ENCODE measurements around the gene CPT1B. TPM values are rescaled to one million over a fixed set of nuclear protein-coding genes. Genes with fewer than 3 reads are reported as not detected.

CPT1B gene
- total and polyA plus RNA-seq, 2 of the 8 experiments (the other 6 are each of a cell fraction or from before 2014, with no cell fraction given): 34.2 to 36.2 TPM

DNA sequence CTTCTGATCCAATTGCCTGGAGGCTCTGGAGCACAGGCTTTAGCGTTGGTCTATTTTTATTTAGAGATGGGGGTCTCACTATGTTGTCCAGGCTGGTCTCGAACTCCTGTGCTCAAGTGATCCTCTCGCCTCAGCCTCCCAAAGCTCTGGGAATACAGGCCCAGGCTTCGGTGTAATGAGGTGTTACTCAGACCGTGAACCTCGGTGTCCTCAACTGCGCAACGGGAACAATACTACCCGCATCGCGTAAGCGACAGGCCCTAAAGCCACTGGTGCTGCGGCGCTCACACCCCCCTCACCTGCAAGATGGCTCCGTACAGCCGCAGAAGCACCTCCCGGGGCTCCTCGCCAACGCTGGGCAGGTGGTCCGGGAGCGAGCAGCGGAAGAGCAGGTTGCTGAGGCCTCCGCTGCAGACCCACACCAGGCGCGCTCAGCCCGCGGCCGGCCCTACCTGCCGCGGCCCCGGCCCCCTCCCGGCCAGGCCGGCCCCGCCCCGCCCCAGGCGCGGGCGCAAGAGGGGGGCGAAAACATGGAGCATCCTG lies 3.8 kb upstream of the CPT1B start:
- H3K9me3 ChIP-seq (ENCODE audit: insufficient read depth in 2 of 2, low read depth in 1 of 2, low read length in 1 of 2): no peaks in the 10 kb centered on the region
- peak overlapping the region; percentile 98 for H4K8ac ChIP-seq (ENCODE audit: extremely low read depth, insufficient read depth, low read length)
- H3K4me3 ChIP-seq (ENCODE audit: extremely low read depth in 1 of 4, insufficient read depth in 2 of 4, low read depth in 3 of 4, low read length in 4 of 4): peak overlapping the region; percentile 65 to 78 (median 73)
- H2BK5ac ChIP-seq (ENCODE audit: low read depth, low read length): peak overlapping the region; percentile 94; the same call in 1 of the 2 replicates
- H2AK5ac ChIP-seq (ENCODE audit: low read depth, low read length): no peak overlapping the region
- H2BK120ac ChIP-seq (replicated peaks; ENCODE audit: low read depth, low read length): no peak overlapping the region
- no peak for FAIRE-seq
- ChIA-PET CTCF (ENCODE audit: partially characterized antibody) (interaction anchor here (1.1 to 1.6 kb wide), 2 partner anchors 36 to 45 kb away, joined by 3 to 5 read pairs; no protein-coding TSS in a partner anchor), POLR2A (ENCODE audit: partially characterized antibody) (interaction anchor here (0.6 to 2.6 kb wide), 8 partner anchors 10 to 67 kb away, joined by 3 to 15 read pairs (median 4); partner anchors contain the start of genes ARSA and SYCE3)
- peak overlapping the region; percentile 12 for H3K4ac ChIP-seq (replicated peaks; ENCODE audit: insufficient read length, low read depth, low read length)
- peak overlapping the region; percentile 54; the same call in 1 of the 2 replicates for H2AFZ ChIP-seq (ENCODE audit: low read length)
- no peak for DNase-seq (ENCODE audit: low read depth in 1 of 2, low spot score in 2 of 2)
- H2BK15ac ChIP-seq (ENCODE audit: low read length): peak overlapping the region; percentile 81; the same call in 1 of the 2 replicates
- H3K79me2 ChIP-seq (ENCODE audit: control insufficient read depth in 1 of 2, insufficient read depth in 2 of 2, low read length in 2 of 2): peaks cover 0 to 7% of the 10 kb centered on the region in 2 experiments; a peak in 1 of 4 replicates
- peak overlapping the region; percentile 67; the same call in 1 of the 2 replicates for H3K27ac ChIP-seq (ENCODE audit: low read depth, low read length)
- peaks cover 10% of the 10 kb centered on the region; the same call in 1 of the 2 replicates for H3K23me2 ChIP-seq (ENCODE audit: low read depth, low read length)
- no peak overlapping the region for H3K14ac ChIP-seq (ENCODE audit: insufficient read length)
- no peak overlapping the region for H2BK12ac ChIP-seq (ENCODE audit: low read depth, low read length)
- H3K27me3 ChIP-seq (replicated peaks in 1 of 4; ENCODE audit: control insufficient read depth in 3 of 4, extremely low read depth in 1 of 4, insufficient read depth in 3 of 4, low read length in 3 of 4): no peaks in the 10 kb centered on the region
- H3K18ac ChIP-seq (ENCODE audit: extremely low read depth, low read length): no peak overlapping the region; the same call in 1 of the 2 replicates
- peaks cover 0 to 10% (median 4%) of the 10 kb centered on the region in 4 experiments; a peak in 5 of 8 replicates for H3K36me3 ChIP-seq (ENCODE audit: control insufficient read depth in 2 of 4, insufficient read depth in 4 of 4, low read length in 3 of 4)
- H3K23ac ChIP-seq (ENCODE audit: insufficient read length): no peak overlapping the region
- peak overlapping the region; percentile 68 to 96 for H3K4me2 ChIP-seq (ENCODE audit: insufficient read depth in 1 of 2, low read depth in 2 of 2, low read length in 2 of 2)
- H2BK20ac ChIP-seq (ENCODE audit: low read length): no peak overlapping the region
- H3K9ac ChIP-seq (replicated peaks in 1 of 4; ENCODE audit: extremely low read depth in 1 of 4, low read depth in 3 of 4, low read length in 3 of 4): peak overlapping the region; percentile 74 to 85 (median 76)
- peaks cover 0 to 3% of the 10 kb centered on the region in 2 experiments for H4K20me1 ChIP-seq (replicated peaks in 1 of 2; ENCODE audit: control insufficient read depth in 1 of 2, insufficient read depth in 2 of 2, low read length in 2 of 2)
- peak overlapping the region; percentile 92 for H4K91ac ChIP-seq (replicated peaks; ENCODE audit: insufficient read length, low read length)
- peak overlapping the region; percentile 75 for H4K5ac ChIP-seq (ENCODE audit: insufficient read length, low read depth, low read length)
- WGBS, 2 experiments (ENCODE audit: extremely low coverage in 1 of 2, insufficient coverage in 1 of 2, insufficient read length in 1 of 2, insufficient replicate concordance in 2 of 2, low coverage in 1 of 2, low lambda C conversion rate in 2 of 2, missing lambda C conversion rate in 1 of 2): 14% methylated on average over 34 of the region's 39 CpGs; no CpG with 5 or more reads in 1 of the 2 experiments
- H3K56ac ChIP-seq (replicated peaks; ENCODE audit: insufficient read length, low read depth, low read length): peak overlapping the region; percentile 87
- H3K4me1 ChIP-seq (replicated peaks in 1 of 4; ENCODE audit: control insufficient read depth in 3 of 4, insufficient read depth in 4 of 4, low read length in 3 of 4): peaks cover 4 to 15% (median 7%) of the 10 kb centered on the region in 4 experiments
- peaks cover 7% of the 10 kb centered on the region; the same call in 1 of the 2 replicates for H3K79me1 ChIP-seq (ENCODE audit: low read depth, low read length)
- TF ChIP-seq ZNF274 (IDR thresholded peaks at IDR 0.05; ENCODE audit: borderline replicate concordance, extremely low read depth, low read length) (no peak), TAF1 (IDR thresholded peaks at IDR 0.05; ENCODE audit: low read depth, low read length) (no peak), YY1 (IDR thresholded peaks at IDR 0.05; ENCODE audit: low read depth, low read length) (no peak), SP4 (IDR thresholded peaks at IDR 0.05; ENCODE audit: low read length) (no peak), SIN3A (conservative IDR thresholded peaks at IDR 0.05 in 1 of 2, IDR thresholded peaks at IDR 0.05 in 1 of 2; ENCODE audit: low read depth in 1 of 2, low read length in 2 of 2) (no peak), FOSL1 (IDR thresholded peaks at IDR 0.05; ENCODE audit: insufficient read depth, low read depth, low read length) (no peak), POLR2A (IDR thresholded peaks at IDR 0.05; ENCODE audit: control extremely low read depth in 1 of 2, low read depth in 2 of 2, low read length in 2 of 2) (no peak), RAD21 (IDR thresholded peaks at IDR 0.05 in 1 of 2, conservative IDR thresholded peaks at IDR 0.05 in 1 of 2; ENCODE audit: low read depth in 2 of 2, low read length in 2 of 2) (no peak), KDM5A (IDR thresholded peaks at IDR 0.05; ENCODE audit: low read length) (no peak), CBX5 (IDR thresholded peaks at IDR 0.05; ENCODE audit: low read depth, low read length) (no peak)
- TF ChIP-seq, protein P1, sequence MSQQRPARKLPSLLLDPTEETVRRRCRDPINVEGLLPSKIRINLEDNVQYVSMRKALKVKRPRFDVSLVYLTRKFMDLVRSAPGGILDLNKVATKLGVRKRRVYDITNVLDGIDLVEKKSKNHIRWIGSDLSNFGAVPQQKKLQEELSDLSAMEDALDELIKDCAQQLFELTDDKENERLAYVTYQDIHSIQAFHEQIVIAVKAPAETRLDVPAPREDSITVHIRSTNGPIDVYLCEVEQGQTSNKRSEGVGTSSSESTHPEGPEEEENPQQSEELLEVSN (IDR thresholded peaks at IDR 0.05): peak; percentile 56
